Activated naive CD4-positive, alpha-beta T cell treated with anti-CD3 and anti-CD28 coated beads, Interleukin-2, amount 50 U/mL, for 16 hours (primary cell): ENCODE measurements around the gene DDX54.
"Not testable (repeated sequence)": the region's sequence is repeated elsewhere in the genome, so short reads cannot be mapped to it uniquely, and the experiment has no call there.

ENCODE experiments used
- DNase-seq: peaks from one replicate; pipeline ENCODE4 v3.0.0-alpha.2; 2020

Gene DDX54

GRCh38 chr12:113137861-113138783, 47.2 kb downstream of the DDX54 start:
- DNase-seq, result no peak

DNA sequence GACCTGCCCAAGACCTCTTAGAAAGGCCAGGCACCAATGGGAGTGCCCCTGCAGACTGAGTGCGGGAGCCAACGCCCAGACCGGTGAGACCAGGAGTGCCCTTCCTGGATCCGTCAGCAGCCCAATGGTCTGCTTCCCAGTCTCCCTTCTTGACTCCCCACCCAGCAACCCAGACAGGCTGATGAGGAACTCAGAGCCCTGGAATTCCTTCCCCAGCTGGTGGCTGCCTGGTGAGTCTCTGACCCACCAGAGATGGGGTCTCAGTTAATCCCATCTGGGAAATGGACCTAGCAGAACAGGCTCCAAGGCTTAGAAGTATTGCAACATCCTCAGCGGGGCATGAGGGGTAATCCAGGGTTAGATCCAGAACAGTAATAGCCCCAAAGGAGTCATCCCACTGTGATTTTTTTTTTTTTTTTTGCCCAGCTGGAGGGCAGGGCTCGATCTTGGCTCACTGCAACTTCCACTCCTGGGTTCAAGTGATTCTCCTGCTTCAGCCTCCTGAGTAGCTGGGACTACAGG, 48.2 kb downstream of the DDX54 start:
- DNase-seq, result no peak

GRCh38 chr12:113136128-113136989, 48.9 kb downstream of the DDX54 start:
- DNase-seq, result peak; percentile 60

DNA sequence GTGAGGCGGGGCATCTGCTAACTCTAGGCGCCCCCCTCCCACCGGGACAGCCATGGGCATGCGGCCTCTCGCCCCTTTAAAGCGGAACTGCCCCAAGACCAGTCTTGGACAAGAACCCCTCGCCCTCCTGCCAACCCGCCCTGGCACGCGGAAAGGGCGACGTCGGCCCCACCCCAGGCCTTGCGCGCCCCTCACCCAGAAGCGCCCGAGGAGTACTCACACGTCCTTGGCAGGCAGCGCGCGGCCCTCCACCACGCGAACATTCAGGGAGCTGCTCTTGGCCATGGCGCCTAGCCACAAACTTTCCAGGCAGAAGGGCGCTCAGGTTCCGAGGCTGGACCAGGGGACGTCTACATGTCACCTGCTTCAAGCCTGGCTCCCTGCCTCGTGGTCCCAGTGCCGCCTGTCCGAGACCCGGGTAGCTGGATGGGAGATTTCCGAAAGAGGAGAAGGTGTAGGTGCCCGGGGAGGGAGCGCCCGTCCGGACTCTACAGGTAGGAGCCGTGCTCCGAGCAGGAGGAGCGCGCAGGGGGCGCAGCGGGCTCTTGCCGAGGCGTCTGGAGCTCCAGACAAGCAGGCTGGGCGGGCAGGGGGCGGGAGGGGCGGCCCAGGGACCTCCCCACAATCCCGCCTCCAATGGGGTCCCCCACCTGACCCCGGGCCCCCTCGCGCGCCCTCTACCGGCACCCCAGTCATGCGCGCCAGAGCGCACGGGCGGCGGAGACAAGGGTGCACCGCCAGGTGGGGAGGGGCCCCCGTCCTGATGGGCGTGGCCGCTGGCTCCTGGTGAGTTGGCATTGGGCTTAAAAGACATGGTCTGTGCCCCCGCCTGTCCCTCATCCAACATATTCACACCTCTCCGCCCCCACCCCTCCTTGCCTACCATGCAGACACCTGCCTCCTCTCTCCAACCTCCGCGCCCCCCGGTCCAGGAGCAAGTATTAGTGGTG, 49.8 kb downstream of the DDX54 start, which contains the start of gene RASAL1:
RASAL1 (minus strand) TSS at position 584 of the 950 bp plus-strand sequence; CDS start at position 285, 299 bp downstream.
- DNase-seq, result peak; percentile 88

DNA sequence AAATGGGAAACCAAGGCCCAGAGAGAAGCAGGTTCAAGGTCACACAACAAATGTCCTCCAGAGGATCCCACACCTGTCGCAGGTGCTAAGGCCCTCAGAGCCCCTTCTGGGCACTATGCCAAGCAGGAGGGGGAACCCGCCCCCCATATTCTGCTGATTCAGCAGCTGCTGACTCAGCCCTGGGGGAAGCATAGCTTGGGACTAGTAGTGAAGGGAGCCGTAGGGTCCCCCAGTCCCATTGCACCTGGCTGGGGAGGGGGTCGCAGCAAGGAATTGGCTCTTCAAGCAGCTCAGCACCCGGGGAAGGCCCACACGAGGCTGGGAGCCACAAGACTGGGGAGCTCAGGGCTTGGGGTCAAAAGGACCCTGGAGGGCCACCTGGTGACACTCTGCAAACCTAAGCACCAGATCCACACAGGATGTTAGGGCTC, 50.7 kb downstream of the DDX54 start:
- no peak for DNase-seq

DNA sequence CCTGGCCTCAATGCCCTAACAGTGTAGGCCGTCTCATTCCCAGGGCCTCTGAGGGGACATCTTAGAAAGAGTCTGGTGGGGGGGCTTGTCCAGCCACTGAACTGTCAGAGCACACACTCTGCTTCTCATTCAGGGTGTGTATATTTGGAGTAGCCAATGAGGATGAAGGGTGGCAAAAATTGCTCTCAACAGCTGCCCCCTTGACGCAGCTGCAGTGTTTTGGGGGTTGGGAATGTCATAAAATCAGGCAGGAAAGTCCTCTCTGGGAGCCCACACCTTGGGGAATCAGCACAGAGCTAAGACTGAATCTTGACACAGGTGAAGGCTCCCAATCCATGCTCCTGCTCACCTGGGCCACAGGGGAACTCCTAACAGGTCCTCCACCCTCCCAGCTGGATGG, 51.2 kb downstream of the DDX54 start:
- no peak for DNase-seq

DNA sequence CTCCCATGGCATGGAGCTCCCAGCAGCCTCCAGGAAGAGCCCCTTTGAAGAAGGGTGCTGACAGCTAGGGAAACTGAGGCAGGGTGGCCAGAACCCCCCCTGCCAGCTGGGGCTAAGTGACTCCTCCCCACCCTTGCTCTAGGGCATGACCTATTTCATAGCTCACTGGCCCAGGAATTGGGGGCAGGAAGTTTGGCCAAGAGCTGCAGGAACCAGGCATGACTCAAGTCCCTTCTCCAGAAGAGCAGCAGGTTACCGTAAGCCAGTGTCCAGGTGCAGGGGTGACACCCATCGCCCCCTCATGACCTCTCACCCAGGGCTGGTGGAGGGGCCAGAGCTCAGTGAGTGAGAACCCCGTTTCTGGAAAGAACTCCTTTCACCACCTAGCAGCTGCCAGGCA, 51.6 kb downstream of the DDX54 start:
- no peak for DNase-seq

DNA sequence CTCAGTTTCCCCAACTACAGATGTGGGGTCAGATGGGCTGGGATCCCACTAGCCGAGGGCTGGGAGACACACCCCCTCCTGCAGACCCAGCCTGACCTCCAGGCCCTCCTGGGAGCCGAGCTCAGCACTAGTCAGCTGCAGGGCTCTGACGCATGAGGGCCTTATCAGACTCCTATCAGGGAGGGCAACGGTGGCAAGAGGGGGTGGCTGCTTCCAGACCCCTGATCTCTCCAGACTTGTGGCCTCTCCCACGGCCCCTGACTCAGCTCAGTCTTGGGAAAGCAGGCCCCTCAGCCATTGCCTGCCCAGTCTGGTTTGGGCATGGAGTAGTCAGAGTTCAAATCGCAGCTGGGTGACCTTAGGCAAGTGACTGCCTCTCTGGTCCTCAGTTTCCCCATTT, 52.2 kb downstream of the DDX54 start:
- DNase-seq, result no peak

DNA sequence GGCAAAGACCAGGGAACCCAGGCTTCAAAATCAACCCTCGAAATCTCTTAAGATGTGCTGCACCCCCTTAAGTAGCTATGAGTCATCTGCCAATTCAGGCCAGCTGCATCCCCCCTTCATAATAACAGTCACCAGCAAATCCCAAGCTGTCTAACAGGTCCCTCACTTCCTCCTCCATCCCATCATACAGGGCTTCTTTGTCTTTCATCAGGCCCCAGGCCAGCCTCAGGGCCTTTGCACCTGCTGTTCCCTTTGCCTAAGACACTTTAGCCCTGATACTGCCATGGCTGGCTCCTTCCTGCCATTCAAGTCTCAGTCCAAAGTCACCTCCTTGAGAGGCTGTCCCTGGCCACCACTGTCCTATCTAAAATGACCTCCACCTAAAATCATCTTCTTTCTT, 53.7 kb downstream of the DDX54 start:
- DNase-seq, result no peak

DNA sequence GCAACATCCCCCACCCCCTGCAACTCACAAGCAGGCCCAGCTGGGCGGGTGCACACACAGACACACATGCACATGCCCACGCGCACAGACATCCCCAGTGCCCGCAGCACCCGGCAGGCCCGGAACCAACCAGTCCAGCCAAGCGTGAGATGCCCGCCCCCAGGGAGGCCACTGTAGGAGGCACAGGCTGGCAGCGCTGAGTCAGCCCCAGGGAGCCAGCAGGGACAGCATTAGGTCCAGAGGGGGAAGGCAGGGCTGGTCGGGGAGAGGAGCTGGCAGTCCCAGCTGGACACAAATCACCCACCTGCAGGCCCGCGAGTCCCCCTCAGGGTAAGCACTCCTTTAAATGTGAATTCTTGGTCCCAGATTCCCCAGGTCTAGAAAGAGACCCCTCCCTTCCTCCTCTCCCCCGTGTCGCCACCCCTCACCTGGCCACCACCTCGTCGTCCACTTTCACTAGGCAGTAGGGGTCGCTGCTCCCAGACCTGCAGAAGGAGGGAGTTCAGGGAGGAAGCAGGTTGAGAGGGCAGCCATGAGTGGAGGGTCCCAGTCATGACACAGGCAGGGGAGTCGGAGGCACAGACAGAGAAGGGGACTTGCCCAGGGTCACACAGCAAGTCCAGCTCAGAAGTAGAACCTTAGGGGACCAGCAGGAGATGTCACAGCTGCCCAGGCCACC, 54.7 kb downstream of the DDX54 start:
- no peak for DNase-seq

DNA sequence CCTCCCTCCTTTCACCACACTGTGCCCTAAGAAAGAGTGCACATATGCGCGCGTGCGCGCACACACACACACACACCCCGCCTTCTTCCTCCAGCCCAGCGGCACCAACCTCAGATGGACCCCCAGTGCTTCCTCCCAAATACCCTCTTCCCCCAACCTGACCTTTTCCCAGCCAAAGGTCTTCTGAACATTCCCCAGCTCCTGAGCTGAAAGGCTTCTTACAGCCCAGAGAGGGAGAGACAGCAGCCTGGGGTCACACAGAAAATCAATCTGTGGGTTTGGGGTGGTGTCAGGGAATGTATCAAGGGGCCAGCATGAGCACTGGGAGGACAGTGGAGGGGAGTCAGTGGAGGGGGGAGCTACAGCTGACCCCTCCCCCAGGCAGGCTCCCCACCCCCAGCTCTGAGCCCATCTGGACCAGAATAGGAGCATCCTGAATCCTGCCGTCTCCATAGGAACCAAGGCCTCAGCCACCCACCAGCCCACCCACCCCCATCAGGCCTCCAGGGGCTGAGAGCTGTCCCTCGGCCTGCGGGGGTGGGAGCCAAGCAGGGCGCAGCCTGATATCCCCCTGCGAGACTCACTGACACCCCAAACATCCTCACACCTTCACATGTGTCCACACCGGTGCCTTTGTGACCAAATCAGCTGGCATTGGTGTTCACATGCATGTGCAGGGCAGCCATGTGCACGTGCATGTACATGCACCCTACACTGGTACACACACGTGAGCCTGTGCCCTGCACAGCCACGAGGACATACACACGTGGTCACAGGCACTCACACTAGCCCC, 55.4 kb downstream of the DDX54 start:
- DNase-seq, result no peak

GRCh38 chr12:113128802-113129663, 56.2 kb downstream of the DDX54 start:
- DNase-seq, result no peak

DNA sequence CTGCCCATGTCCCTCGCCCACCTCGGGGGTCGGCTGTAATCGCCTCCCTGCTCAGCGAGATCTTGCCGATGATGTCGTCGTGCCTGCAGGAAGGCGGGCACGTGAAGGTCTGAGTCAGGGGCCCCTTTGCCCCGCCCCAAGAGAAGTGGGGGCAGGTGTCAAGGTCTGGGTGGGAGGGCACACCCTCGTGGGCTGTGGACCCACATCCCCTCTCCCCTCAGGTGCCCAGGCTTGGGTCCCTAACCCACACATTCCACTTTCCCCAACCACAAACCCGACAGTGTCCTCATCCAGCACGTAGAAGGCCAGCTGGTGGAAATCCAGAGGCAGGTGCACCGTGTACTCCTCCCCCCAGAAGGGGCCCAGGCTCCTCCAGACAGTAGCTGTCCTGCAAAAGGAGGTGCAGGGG, 57.5 kb downstream of the DDX54 start:
- DNase-seq, result no peak

DNA sequence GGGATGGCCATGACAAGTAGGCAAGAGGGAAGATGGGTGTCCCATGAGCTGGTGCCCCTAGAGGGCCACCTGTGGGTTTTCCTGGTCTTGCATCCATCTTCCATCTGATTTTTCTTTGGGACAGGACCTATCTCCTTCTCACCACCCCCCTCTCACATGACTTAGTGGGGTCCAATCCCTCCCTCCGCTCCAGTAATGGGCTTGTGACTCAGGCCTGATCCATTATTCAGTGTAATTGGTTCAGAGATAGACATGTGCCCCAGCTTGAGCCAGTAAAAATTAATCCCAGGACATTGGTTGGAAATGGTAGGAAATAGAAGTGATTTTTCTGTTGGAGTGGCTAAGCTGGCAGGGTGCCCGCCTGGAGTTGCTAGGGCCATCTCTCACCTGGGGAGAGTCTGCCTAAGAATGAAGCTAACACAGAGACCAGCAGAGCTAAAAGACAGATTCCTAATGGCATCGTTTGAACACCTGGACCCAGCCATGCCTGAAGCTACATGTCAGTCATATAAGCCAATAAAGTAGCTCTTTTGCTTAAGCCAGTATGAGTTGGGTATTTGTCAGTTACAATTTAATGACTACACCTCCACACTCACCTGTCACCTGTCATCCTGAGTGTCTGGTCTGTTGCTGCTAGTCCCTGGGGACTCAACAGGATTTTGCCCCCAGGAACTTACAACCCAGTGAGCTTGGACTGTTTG, 64.5 kb downstream of the DDX54 start:
- DNase-seq, result no peak

DNA sequence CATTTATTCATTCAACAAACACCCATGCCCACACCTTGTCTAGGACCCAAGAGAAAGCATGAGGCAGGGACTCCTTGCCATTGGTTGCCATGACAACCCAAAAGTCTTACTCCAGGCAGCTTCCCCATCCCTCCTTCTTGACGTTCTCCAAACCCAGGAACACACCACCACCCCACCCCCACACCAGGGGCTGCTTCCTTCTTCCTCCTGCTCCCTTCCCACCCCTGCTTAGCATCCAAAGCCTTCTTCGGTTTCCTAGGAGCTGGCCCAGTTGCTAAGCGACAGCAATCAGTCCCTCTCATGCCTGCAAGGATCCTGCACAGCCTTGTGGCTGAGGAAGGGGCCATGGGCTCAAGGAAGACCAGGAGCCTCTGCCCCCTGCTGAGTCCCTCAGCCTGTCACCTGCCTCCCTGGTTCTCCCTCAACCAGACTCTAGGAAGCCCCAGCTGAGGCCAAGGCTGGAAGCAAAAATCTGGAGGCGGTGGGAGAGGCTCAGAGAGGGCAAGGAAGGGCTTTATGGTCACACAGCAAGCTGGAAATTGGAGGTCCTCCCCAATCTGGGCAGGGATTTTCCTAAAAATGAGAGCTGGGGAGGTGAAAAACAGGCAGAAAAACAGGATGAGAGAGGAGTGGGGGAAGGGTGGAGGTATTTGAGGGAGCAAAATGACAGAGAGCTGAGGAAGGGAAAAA, 65.2 kb downstream of the DDX54 start:
- no peak for DNase-seq

DNA sequence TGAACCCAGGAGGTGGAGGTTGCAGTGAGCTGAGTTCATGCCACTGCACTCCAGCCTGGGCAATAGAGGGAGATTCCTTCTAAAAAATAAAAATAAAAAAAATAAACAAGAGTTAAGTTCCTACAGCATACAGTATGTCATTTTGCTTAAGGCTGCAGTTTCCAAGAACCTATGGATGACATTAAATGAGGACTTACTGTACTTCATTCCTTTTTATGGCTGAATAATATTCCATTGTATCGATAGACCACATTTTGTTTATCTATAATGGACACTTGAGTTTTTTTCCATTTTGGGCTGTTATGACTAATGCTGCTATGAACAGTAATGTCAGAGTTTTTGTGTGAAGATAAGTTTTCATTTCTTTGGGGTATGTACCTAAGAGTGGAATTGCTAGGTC, 67.1 kb downstream of the DDX54 start:
- no peak for DNase-seq

DNA sequence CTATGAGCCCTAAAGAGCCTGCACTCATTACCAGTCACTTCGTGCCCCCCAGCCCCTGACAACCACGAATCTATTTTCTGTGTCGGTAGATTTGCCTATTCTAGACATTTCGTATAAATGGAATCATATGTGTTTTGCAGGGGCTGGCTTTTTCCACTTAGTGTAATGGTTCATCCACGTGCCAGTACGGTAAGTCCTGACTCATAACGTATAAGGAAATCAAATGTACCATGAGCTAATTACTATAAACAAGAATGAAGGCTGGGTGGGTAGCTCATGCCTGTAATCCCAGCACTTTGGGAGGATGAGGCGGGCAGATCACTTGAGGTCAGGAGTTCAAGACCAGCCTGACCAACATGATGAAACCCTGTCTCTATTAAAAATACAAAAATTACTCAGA, 67.6 kb downstream of the DDX54 start:
- not testable (repeated sequence) for DNase-seq

- no peak for DNase-seq
These were observed 68.4 kb downstream of the DDX54 start for GRCh38 chr12:113116875-113117274.
